B cell (primary cell): ENCODE data around the gene SLC16A12.

ENCODE experiments used
- EZH2 ChIP-seq: IDR thresholded peaks from 2 replicates; pipeline ENCODE4 v1.6.1; 2012; ENCODE audit warnings: borderline replicate concordance, low read depth, mild to moderate bottlenecking, moderate library complexity, low read length; ENCODE audit not compliant: insufficient read depth, poor library complexity, severe bottlenecking
- TF ChIP-seq, protein P1 (sequence below): fragments of 200-600 bp; IDR thresholded peaks from one replicate; pipeline ENCODE4 v1.8.0; 2022; ENCODE audit warnings: antibody characterized with exemption, mild to moderate bottlenecking

DNA sequence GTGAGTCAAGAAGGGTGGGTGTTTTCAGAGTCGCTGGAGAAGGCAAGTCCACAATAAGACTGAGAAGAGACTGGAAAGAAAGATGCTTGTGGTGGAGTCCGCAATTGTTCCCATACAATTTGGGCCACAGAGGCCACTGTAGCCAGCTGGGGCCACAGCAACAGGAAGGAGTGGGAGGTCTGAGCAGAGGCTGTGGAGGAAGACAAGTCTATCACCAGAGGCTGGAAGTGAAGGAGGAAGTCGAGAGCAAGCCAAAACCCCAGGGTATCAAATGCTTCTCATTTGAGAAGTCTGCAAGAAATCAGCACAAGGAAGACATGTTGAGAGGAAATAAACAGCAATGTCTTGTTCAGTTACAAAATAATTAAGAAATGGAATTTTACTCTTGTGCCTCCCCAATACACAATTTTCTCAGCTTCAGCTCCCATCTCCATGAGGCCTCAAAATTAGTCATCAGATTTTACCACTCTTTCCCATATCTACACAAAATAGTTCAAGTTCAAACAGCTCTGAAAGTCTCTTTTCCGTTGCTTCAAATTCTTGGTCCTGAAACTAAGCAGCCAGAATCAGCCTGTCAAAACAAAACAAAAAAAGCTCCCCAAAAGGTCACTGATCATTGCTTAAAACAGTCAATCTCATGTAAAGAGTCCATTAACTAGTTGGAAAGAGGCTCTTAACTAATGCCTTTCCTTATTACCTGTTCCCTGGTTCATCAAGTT is 31.6 kb downstream of the SLC16A12 start:
- TF ChIP-seq EZH2, result no peak
- TF ChIP-seq, protein P1, sequence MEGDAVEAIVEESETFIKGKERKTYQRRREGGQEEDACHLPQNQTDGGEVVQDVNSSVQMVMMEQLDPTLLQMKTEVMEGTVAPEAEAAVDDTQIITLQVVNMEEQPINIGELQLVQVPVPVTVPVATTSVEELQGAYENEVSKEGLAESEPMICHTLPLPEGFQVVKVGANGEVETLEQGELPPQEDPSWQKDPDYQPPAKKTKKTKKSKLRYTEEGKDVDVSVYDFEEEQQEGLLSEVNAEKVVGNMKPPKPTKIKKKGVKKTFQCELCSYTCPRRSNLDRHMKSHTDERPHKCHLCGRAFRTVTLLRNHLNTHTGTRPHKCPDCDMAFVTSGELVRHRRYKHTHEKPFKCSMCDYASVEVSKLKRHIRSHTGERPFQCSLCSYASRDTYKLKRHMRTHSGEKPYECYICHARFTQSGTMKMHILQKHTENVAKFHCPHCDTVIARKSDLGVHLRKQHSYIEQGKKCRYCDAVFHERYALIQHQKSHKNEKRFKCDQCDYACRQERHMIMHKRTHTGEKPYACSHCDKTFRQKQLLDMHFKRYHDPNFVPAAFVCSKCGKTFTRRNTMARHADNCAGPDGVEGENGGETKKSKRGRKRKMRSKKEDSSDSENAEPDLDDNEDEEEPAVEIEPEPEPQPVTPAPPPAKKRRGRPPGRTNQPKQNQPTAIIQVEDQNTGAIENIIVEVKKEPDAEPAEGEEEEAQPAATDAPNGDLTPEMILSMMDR, result no peak
